ENCODE measurements around the gene ORAI2.
"Not testable (repeated sequence)": the region's sequence is repeated elsewhere in the genome, so short reads cannot be mapped to it uniquely, and the experiment has no call there.

The ORAI2 gene

GRCh38 chr7:102472126-102473041 is 39.0 kb downstream of the ORAI2 start:
- DNase-seq = no peak

GRCh38 chr7:102473271-102473991 is 40.1 kb downstream of the ORAI2 start:
- peak; percentile 15 for DNase-seq

GRCh38 chr7:102474116-102474515 is 40.7 kb downstream of the ORAI2 start:
- DNase-seq = not testable (repeated sequence)

GRCh38 chr7:102474736-102475435 is 41.5 kb downstream of the ORAI2 start:
- DNase-seq = not testable (repeated sequence)

- DNase-seq = peak; percentile 88
Measured at GRCh38 chr7:102478314-102479208, 45.2 kb downstream of the ORAI2 start, which contains the start of gene POLR2J. Gene POLR2J, minus strand, starts transcription at chr7:102478922. Its CDS starts 62 bp downstream, at chr7:102478860.

- DNase-seq = not testable (repeated sequence)
Measured at GRCh38 chr7:102479209-102479584, 45.8 kb downstream of the ORAI2 start.

GRCh38 chr7:102479982-102480637 is 46.7 kb downstream of the ORAI2 start:
- DNase-seq = not testable (repeated sequence)

DNA sequence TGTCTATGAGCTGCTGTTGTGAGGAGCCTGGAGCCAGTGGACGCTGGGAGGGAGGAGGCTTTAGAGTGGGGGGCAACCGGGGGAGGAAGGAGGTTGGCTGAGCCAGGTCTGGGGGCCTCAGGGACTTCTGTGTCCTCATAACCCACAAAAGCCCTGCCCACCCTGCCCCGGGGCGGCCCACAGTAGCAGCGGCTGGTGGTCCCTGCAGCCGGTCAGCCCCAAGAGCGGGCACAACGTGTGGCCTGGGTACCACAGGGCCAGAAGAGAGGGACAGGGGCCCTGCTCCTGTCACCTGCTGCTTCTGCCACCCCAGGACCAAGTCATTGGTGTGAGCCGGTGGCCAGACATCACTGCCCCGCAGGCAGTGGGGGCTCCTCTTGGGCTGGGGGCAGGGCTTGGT is 48.6 kb downstream of the ORAI2 start:
- not testable (repeated sequence) for DNase-seq

DNA sequence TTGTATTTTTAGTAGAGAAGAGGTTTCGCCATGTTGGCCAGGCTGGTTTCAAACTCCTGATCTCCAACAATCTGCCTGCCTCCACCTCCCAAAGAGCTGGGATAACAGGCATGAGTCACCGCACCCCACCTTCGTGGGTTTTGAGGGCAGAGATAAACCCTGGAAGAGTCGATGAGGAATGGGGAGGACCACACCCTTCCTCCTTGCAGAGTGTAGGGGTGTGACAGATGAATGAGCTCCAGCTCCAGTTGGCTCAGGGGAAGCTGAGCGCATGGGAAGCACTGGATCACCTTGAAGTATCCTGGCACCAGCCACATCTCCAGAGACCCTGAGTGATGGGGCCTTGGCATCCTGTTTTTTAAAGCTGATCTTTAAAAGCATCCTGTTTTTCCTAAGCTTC is 50.9 kb downstream of the ORAI2 start:
- DNase-seq = not testable (repeated sequence)

DNA sequence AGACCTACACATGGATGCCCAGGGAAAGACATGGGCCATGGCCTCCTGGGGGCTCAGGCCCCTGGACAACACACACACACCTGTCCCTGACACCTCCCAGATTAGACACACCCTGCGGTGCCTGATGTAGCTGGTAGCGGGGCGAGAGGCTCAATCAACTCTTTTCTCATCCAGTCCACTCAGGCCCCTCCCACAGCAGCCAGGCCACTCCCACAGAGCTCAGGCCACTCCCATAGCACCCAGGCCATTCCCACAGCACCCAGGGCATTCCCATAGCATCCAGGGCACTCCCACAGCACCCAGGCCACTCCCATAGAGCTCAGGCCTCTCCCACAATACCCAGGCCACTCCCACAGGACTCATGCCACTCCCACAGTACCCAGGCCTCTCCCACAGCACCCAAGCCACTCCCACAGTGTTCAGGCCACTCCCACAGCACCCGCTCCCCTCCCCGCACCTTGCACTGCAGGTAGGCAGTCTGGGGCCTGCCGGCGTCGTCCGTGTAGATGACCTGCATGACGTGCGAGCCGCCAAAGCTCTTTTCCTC is 57.2 kb downstream of the ORAI2 start:
- not testable (repeated sequence) for DNase-seq

GRCh38 chr7:102493220-102493935 is 60.0 kb downstream of the ORAI2 start:
- DNase-seq = not testable (repeated sequence)

GRCh38 chr7:102494026-102494425 is 60.7 kb downstream of the ORAI2 start:
- not testable (repeated sequence) for DNase-seq

DNA sequence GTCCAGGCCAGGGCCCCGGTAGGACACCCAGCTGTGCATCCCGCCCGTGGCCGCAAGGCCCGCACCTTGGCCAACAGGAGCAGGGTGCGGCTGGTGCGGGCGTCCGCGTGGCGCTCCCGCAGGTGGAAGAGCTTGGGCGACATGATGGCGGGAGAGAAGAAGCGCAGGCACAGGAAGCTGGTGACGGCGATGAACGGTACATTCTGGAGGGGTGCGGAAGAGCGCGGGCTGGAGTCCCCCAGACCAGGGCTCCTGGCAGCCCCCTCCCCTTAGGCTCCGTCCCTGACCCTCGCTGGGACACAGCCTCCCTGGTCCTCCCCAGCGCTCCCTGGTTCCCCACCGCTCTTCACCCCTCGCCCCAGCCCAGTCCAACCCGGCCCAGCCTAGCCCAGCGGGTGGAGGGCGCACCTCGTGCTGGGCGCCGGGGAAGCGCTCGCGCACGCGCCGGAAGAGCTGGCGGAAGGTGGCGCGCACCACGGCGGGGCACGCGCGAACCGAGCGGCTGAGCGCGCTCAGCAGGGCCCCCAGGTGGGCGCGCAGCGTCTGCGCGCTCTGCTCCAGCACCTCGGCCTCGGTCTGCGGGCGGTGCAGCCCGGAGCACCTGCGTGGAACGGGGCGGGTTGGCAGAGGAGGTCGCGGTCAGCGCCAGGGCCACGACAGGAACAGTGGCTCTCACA is 61.2 kb downstream of the ORAI2 start:
- not testable (repeated sequence) for DNase-seq

DNA sequence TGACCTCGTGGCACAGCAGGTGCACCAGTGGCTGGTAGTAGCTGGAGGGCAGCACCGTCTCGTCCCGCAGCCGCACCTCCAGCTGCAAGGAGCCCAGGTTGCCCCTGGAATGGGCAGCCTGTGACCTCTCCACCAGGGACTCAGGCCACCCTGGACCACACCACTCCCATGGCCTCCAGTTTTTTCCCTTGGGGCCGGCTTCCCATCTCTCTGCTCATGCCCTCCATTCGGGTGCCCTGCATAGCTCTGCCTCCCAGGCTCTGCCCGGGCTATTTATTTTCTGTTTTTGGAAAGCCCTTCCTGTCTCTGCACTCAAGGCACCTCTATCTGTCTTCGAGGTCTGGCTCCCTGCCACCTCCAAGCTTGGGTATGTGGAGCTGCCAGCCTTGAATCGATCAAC is 63.5 kb downstream of the ORAI2 start:
- not testable (repeated sequence) for DNase-seq

- not testable (repeated sequence) for DNase-seq
Measured at GRCh38 chr7:102497308-102497707, 63.9 kb downstream of the ORAI2 start.

DNA sequence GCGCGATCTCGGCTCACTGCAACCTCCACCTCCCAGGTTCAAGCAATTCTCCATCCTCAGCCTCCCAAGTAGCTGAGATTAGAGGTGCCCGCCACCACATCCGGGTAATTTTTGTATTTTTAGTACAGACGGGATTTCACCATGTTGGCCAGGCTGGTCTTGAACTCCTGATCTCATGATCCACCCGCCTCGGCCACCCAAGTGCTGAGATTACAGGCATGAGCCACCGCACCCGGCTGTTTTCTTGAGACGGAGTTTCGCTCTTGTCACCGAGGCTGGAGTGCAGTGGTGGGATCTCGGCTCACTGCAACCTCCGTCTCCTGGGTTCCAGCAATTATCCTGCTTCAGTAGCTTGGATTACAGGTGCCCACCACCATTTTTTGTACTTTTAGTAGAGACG is 64.9 kb downstream of the ORAI2 start:
- not testable (repeated sequence) for DNase-seq

DNA sequence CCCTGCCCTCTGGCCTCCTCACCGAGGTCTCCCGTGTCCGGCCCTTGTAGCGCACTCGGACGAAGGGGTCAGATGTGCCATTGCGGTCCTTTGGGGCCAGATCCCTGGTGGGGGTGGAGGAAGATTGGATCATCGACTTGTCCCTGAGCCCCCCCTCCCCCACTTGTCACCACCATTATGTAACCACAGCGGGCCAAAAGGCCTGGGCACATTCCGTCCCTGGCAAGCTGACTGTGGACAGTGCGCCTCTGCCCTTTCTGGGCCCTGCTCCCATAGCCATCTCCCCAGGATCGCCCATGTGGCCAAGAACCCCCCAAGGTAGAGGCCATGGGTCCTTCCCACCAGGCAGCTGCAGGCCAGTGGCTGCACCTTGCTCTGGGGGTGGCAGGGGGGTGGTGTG is 69.8 kb downstream of the ORAI2 start:
- not testable (repeated sequence) for DNase-seq

- not testable (repeated sequence) for DNase-seq
Measured at GRCh38 chr7:102505298-102506185, 72.2 kb downstream of the ORAI2 start.

Measured in right hindlimb (tissue), 1 donor.